GM18511 (cell line): ENCODE results near the gene UFD1.
"Not testable (repeated sequence)": the region's sequence is repeated elsewhere in the genome, so short reads cannot be mapped to it uniquely, and the experiment has no call there.

Source experiments
- ATAC-seq: cut with Tn5 transposase; IDR thresholded peaks from one replicate; pipeline ENCODE4 v1.9.1; 2021; ENCODE audit warnings: mild to moderate bottlenecking, moderate library complexity; ENCODE audit not compliant: unreplicated experiment

The UFD1 gene

DNA sequence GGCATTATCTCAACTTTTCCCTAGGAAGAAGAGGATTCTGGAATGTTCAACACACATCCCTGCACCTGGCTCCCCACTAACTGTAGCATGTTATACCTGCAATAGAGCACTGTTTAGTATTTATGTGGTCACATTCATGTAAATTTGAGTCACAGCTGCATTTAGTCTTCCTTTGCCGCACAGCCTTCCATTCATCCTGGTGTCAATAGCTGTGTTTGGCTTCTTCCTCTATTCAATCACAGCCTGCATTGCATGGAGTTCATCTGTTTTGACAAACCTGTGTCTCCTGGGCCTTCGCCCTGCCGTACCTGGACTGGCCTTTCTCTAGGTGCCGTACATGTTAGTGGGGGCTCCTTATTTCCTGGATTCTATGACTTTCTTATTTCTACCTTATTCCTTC lies 27.4 kb downstream of the UFD1 start:
- ATAC-seq: no peak

DNA sequence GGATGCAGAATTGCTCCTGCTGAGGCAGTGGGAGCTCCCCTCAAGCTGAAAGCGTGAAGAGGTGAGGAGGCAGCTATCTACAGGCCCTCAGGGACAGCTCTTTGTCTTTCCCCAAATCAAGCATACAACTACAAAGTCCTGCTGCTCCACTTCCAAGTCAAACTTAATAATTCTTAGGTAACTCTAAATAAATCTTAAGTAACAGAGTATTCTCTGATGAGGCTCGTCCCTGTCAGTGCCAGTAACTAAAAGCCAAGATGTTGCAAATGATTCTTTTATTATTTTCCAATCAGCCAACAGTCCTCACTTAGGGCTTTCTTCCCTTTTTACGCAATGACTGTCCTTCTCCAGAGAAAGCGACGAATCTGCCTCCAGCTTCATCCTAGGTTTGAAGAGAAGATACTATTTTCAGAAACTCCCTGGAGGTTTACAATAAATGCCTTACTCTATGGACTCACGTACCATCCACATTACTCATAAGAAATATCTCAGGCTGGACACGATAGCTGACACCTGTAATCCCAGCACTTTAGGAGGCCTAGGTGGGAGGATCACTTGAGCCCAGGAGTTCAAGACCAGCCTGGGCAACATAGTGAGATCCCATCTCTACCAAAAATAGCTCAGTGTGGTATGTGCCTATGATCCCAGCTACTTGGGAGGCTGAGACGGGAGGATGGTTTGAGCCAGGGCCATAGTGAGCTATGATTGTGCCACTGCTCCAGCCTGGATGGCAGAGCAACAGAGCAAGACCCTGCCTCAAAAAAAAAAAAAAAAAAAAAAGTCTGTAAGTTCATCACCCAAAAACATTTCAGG lies 28.4 kb downstream of the UFD1 start:
- no peak for ATAC-seq

DNA sequence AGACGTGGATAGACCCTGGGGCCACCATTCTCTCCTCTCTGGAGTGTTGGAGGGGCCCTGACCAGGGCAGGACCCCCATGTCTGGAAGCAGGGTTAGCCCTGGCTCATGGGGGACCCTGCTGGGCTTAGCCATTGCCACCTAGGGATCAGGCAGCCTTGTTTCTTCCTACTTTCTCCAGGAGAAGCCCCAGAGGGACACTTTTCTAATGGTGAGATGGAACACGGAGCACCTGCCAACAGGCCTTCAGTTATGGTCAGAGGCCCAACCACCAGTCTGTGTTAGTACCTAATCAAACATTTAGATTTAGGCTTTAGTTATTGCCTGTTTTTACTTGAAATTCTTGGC lies 29.6 kb downstream of the UFD1 start:
- no peak for ATAC-seq

DNA sequence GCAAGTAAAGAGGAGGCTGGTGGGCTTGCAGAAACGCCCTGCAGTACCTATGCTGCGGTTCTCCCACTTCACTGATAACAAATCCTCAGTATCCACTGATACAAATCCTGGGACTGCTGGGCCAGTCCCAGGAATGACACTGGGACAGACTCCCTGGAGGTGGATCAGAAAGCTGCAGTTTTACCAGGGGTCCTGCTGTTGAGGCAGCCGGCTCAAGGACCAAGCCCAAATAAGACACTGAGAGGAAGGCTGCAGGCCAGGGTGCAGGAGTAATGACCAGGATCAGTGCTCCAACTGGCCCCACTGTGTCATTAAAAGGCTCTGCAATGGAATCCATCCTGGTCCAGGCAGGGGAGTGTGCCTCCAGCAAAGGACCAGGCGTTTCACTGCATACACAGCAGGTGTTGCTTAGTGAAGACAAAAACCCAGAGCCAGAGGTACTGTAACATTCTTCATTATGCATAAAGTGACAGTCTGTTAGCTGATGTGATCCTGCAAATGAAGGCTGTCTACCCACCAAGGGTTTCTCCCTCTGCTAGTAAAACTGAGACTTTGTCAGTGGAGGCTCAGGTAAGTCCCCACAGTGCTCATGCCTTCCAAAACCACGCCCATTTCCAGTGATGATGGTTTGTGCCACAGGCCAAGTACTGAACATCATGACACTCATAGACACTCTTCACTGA lies 30.1 kb downstream of the UFD1 start:
- no peak for ATAC-seq

DNA sequence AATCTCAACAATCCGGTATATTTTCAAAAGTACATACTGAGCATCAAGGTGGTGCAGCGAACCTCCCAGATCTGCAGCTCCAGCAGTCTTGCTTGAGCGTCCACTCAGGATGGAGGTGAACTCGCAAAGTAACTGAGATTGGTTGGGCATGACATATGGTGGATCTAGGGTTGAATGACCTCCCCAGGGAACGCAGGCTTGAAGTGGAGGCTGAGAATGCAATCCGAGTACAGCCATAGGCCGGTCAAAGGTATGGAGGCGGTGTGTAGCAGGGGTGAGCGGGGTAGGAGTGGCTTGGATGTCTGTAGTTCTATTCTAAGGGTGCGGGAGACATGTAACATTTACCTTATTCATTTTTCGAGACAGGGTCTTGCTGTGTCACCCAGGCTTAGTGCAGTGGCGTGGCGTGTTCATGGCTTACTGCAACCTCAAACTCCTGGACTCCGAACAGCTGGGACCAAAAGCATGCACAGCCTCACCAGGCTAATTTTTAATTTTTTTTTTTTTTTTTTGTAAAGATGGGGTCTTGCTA lies 30.9 kb downstream of the UFD1 start:
- ATAC-seq: peak; percentile 50

DNA sequence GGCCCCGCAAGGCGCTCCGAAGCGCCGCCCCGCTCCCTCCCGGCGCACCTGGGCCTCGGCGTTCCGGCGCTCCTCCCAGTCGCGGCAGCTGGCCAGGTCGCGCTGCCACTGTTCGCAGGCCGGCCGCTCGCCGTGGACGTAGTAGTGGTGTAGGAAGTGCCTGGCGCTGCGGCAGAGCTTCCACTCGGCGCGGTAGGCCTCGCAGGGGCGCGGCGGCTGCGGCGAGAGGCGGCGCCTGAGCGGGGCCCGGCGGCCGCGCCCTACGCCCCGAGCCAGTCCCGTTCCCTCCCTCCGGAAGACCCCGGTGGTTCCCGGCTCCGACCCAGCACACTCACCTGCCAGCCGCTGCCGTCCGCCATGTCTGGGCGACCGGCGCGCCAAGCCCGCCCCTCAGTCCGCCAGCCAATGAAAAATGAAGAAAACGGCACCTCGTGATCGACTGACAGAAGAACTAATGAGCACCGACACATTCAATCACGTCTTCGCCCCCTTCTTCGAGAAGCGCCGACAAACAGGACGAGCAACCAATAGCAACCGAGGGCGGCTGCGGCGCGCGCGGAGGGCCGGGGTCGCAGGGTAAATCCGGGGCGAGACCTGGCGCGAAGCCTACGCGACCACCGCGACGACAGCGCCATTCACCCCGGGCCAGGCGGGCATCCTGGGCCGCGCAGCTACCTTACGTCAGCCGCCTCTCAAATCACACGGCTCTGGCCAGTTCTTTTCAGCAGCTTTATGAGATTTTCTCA lies 31.5 kb downstream of the UFD1 start, which contains the start of gene C22orf39:
Gene C22orf39 (minus strand): TSS at position 382 of the 746 bp plus-strand sequence. CDS start 23 bp downstream, at position 359.
- peak; percentile 90 for ATAC-seq

DNA sequence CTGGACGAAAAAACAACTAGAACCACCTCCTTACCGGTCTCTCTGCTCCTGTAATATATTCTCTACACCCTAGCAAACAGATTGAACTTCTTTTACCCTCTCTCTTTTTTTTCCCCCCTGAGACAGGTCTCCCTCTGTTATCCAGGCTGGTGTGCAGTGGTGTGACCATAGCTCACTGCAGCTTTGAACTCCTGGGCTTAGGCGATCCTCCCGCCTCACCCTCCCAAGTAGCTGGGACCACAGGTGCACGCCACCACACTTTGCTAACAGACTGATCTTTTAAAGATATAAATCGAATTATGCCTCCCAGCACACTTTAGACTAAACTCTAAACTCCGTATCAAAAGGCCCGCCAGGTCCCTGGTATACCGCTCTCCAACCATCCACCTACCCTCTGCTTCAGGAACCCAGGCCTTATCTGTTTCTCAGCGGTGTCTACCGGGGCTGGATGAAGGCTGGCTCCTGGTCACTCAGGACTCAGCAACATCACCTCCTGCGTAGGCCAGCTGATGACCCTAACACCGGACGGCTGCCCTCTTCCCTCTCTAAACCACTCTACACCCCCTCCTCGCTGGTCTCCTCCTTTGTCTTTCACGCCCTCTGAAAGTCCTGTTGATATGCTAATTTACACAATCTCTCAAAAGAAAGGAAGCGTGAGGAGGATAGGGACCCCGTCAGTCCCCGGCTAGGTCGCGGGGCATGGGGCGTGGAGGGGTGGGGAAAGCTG lies 32.2 kb downstream of the UFD1 start:
- ATAC-seq: no peak

DNA sequence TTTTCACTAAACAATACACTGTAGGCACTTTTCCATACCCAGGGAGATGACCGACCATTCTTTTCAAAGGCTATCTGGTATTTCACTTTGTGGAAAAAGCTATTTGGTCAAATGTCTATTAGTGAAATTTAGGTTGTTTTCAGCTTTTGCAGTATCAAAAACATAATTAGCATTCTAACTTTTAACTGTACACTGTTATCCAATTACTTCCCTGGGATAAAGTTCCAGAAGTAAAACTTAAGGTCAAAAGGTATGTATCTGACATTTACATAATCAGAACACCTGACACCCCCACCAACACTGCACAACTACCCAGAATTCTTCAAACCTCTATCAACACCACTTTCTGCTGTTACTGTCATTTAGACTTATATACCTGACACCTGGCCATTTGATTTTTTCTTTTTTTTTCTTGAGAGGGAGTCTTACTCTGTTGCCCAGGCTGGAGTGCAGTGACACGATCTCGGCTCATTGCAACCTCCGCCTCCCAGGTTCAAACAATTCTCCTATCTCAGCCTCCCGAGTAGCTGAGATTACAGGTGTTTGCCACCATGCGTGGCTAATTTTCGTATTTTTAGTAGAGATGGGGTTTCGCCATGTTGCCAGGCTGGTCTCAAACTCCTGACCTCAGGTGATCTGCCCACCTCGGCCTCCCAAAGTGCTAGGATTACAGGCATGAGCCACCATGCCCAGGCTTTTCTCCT lies 33.6 kb downstream of the UFD1 start:
- not testable (repeated sequence) for ATAC-seq

DNA sequence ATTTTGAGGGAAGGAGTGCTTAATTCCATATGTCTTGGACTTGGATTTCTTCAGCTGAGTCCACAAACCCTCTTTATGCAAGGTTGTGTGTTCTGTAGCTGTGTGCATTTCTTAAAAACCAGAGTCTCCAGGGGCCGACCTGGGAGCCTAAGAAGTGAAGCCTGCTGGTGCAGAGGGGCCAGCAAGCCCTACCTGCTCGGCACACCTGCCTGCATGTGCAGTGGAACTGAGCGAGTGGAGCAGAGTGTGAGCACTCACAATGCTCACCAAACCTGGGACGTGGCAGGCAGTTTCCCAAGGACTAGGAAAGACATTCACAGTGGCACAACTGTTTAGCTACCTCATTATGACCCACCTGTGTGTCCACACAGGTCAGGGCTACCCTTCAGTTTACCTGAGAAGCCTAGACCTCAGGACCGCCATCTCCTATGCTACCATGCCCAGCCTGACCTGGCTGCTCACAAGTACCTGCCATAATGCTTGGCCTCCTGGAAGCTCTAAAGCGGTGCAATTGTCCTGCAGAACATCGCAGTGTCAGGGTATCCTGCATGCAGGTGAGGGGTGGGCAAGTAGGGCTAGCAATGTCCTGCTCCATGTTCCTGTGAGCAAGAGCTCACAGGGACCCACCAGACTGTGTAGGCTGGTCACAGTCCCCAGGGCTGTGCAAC lies 35.3 kb downstream of the UFD1 start:
- no peak for ATAC-seq

DNA sequence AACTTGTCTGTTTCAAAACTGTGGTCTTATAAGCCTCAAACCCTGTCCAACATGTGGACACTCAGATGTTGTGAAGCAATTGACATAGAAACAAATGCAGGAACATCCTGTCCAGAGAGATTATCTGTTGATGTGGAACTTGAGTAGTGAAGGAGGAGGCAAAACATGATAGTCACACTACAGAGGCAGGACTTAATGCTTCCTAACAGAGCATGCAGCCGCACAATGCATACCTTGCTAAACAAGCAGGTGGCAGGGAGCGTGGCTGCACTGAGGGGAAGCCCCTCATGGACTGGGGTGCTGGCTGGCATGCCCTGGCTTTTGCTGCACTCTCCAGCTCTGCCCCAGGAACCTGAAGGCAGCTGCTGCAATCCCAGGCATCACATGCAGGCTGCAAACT lies 36.8 kb downstream of the UFD1 start:
- ATAC-seq: no peak

DNA sequence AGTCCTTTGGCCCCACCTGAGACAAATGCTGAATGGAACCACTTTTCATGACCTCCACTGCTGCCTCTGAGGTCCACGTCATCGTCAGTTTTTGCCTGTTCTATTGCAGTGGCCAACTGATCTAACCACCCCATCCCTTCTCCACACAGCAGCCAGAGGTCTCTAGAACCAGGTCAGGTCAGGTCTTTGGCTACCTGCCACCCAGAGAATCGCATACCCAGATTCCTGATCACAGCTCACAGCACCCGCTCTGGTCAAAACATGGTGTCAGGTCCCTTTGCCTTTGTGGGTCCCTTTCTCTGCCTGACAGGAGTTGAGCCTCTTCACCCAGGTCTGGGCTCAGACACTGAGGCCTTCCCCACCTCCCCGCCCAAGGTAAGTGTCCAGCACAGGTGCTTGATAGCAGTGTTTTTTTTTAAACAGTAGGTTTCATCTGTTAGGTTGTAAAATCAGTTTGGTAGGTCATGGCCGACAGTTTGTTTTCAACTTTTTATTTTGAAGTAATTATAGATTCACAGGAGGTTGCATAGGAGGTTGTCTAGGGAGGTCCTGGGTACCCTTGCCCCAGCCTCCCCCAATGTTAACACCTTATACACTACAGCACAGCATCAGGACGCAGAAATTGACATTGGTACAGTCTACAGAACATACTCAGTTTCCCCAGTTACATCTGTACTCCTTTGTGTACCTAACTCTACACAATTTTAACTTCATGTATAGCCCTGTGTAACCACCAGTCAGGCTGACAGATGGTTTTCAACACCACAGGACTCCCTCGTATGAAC lies 38.4 kb downstream of the UFD1 start:
- no peak for ATAC-seq

DNA sequence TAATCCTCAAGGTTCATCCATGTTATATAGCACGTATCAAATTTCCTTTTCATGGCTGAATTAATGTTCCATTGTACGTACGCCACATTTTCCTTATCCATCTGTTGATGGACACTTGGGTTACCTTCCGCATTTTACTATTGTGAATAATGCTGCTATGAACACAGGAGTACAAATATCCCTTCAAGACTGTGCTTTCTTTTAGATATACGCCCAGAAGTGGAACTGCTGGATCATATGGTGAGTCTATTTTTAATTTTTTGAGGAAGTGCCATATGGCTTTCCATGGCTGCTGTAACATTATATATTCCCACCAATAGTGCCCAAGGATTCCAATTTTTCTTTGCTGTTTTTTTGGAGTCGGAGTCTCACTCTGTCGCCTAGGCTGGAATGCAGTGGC lies 40.7 kb downstream of the UFD1 start:
- ATAC-seq: no peak

DNA sequence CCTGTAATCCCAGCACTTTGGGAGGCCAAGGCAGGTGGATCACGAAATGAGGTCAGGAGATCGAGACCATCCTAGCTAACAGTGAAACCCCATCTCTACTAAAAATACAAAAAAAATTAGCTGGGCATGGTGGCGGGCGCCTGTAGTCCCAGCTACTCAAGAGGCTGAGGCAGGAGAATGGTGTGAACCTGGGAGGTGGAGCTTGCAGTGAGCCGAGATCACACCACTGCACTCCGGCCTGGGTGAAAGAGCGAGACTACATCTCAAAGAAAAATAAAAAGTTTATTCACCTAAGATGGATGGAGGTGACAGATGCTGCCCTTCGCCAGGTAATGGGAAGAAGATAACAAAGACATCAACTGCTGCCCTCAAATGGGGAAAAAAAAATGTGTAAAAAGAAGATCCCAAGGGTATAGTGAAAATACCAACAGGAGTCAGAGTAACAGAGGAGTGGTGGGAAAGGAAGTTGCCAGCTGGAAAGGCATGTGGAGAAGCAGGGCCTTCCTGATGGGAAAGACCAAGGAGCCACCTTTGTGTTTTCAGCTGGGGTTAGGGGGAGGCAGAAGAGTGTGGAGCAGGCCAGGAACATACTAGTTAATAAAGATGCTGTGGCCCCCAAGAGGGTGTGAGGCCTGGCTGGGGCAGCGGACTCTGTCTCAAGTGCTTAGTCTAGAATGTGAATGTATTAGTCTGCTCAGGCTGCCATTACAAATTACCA lies 42.4 kb downstream of the UFD1 start:
- ATAC-seq: not testable (repeated sequence)

DNA sequence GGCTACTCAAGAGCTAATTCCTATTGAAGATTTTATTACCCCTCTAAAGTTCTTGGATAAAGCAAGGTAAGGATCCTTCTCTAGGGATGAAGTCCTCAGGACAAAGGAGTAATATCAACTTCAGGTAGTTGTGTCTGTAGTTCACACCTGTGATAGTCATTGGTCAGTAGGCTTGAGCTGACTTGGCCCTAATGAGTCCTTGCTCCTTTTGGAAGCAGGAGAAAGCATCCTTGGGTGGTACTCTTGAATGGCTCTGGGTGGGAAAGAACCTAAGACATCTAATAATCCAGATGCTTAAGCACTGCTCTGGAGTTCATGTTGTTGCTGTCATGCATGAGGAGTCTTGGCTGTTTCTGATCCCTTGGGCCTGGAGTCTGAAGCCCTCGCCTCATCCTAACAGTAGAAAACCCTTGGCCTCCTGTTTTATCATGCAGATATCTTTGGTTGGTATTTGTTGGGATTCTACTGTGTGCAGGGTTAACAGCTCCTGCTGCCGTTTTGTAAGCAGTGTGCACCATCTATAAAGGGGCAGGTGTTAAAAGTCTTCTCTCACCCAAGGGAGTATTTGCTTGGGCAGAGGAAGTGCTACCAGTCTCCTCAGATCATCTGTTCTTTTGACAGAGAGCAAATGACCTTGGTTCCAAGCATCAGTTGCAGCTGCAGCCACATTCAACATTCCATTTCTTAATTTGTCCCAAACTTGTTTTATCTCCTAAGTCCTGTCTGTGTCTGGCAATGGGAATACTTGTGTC lies 44.0 kb downstream of the UFD1 start:
- ATAC-seq: no peak

DNA sequence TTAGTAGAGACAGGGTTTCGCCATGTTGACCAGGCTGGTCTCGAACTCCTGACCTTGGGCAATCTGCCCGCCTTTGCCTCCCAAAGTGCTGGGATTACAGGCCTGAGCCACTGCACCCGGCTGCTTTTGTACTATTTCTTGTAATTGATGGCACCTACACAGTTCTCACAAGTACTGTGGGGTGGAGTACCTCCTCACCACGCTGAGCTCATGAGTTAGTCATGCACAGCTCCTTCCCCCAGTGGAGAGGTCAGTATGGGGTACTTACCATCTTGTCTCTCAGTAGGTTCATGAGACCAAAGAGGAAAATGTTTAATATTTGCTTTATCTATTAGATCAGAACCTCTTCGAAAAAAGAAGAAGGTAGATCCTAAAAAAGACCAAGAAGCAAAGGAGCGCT lies 44.6 kb downstream of the UFD1 start:
- no peak for ATAC-seq

DNA sequence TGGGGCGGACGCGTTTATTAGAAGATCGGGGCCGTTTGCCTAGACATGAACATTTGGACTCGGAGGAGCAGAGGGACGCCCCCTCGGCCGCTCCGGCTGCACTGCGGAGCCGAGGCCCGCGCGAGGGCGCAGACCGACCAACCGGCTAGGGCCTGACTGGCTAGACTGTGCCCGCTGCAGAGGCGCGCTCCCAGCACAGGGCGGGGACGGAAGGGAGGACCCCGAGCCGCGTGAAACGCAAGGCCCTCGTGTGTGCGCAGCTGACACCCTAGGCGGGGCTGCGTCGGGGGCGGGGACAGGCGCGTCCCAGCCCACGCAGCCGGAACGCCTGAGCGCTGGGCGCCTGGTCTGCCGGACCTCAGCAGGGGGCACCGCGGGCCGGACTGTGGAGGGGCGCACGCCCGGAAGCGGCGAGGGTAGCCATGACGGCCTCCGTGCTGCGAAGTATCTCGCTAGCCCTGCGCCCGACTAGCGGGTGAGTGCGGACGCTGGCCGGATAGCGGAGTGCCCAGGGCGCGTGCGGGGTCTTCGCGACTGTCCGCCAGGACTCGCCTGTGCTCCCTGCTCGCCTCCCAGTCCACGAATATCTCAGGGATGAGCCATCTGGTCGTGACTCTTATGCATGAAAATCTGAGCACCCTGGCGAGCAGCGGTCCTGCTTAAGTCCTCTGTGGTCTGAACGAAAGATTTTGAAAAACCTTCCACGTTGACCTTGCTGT lies 46.7 kb downstream of the UFD1 start, which contains the start of gene MRPL40:
Gene MRPL40 (plus strand): TSS at position 413 of the 719 bp plus-strand sequence. CDS start 10 bp downstream, at position 423.
- ATAC-seq: peak; percentile 78

DNA sequence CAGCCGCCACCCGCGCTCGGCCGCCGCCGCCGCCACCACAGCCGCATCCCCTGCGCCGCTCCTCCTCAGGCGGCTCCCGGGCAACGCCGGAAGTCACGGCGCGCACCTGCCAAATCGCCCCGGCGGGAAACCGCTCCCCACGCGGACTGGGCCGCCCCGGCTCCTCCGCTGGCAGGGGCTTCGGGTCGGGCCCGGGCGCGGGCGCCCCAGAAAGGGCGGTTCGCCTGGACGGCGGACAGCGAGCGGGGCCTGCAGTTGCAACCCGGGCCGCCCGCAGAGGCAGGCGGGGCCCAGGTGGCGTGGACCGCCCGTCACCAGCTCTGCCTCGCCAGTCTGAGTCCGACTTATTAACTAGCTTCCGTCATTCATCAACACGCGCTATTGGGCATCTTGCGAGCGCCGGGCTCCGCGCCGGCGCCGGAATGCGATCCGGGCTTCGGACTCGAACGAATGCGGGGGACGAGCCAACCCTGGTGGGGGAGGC lies 47.3 kb downstream of the UFD1 start, which contains the start of gene HIRA:
Gene HIRA (minus strand): TSS at position 85 of the 484 bp plus-strand sequence. CDS start 257 bp downstream, outside the sequence.
- peak; percentile 57 for ATAC-seq
